Esophagus muscularis mucosa (tissue), 3 donors: ENCODE results near the gene LIPA.

ENCODE experiments used
- CTCF ChIP-seq, 3 experiments: fragments of 200-600 bp in 2 of 3; fragments of 450-650 bp in 1 of 3; sonication (generic) in 2 of 3; IDR thresholded peaks; one replicate each; pipeline ENCODE4 v1.5.1; 2017 to 2019; ENCODE audit warnings: antibody characterized with exemption in 3 of 3, mild to moderate bottlenecking in 2 of 3, moderate library complexity in 1 of 3
- POLR2A ChIP-seq: fragments of 450-650 bp; IDR thresholded peaks from one replicate; pipeline ENCODE4 v1.6.1; 2017; ENCODE audit warnings: antibody characterized with exemption, moderate library complexity, mild to moderate bottlenecking, low read depth

- TF ChIP-seq CTCF (IDR thresholded peaks at IDR 0.05) (no peak), POLR2A (no peak)
These were observed 23.4 kb downstream of the LIPA start for GRCh38 chr10:89228146-89228545.
